Testis (tissue), 3 donors: Measurements from ENCODE around the gene RIBC2. TPM values are rescaled to one million over a fixed set of nuclear protein-coding genes. Genes with fewer than 3 reads are reported as not detected.

Source experiments
- DNase-seq: peaks from one replicate; pipeline ENCODE4 v3.0.0-alpha.2; 2019
- H3K27ac ChIP-seq, 2 donors: fragments of 200-600 bp; sonication (generic); one replicate each; pipeline ENCODE4 v1.5.1; 2019
- H3K27me3 ChIP-seq: fragments of 200-600 bp; sonication (generic); one replicate; pipeline ENCODE4 v1.5.1; 2019
- H3K36me3 ChIP-seq: fragments of 200-600 bp; sonication (generic); one replicate; pipeline ENCODE4 v1.5.1; 2017; ENCODE audit warnings: low read depth; ENCODE audit errors: missing control alignments
- H3K4me1 ChIP-seq: fragments of 200-600 bp; sonication (generic); one replicate; pipeline ENCODE4 v1.5.1; 2019
- H3K4me3 ChIP-seq, 2 donors: fragments of 200-600 bp; sonication (generic); one replicate each; pipeline ENCODE4 v1.5.1; 2017 to 2019
- H3K9me3 ChIP-seq: fragments of 200-600 bp; sonication (generic); one replicate; pipeline ENCODE4 v1.5.1; 2017
- CTCF ChIP-seq, 3 experiments: fragments of 450-650 bp in 2 of 3; fragments of 200-600 bp in 1 of 3; sonication (generic) in 1 of 3; IDR thresholded peaks; one replicate each; pipeline ENCODE4 v1.5.1; 2016 to 2019; ENCODE audit warnings: antibody characterized with exemption in 3 of 3, mild to moderate bottlenecking in 2 of 3, moderate library complexity in 1 of 3
- POLR2A ChIP-seq: fragments of 450-650 bp; IDR thresholded peaks from one replicate; pipeline ENCODE4 v1.6.1; 2017; ENCODE audit warnings: antibody characterized with exemption, mild to moderate bottlenecking, moderate library complexity
- WGBS, 2 donors: methylation state at CpG; one replicate each; pipeline ENCODE4 v1.1.5; 2018; 5-methylcytosine and 5-hydroxymethylcytosine counted together
- intact Hi-C: fragments of 100-400 bp; cut with DNase I; formaldehyde crosslinking; loops from one replicate; pipeline ENCODE4 v1.15.1; 2023; ENCODE audit warnings: low total_unique reads
- polyA plus RNA-seq: library from polyadenylated mRNA; stranded (reverse); fragments of 350-450 nt; fragmentation: Illumina TruSeq; extraction: RNeasy Lipid Tissue Mini Kit (QIAGEN cat#74804); gene quantifications from one replicate; pipeline ENCODE4 v1.2.3, GENCODE V29; 2014; ENCODE audit warnings: low read depth, low replicate concordance; ENCODE audit not compliant: insufficient read depth
- total RNA-seq, 2 donors: library from RNA; depleted of rRNA; stranded (reverse); fragments of >200 nt; gene quantifications; one replicate each; pipeline ENCODE4 v1.2.3, GENCODE V29; 2016

The RIBC2 gene
- total and polyA plus RNA-seq, 3 donors from 2014 or later, result 20.3 to 66.7 (median 38.5) TPM

- intact Hi-C loops, result no loop called here
- WGBS, 2 donors, result 64 to 68% methylated on average over 2 of the region's 2 CpGs
- H3K27ac ChIP-seq, result no peak overlapping the region
- H3K4me1 ChIP-seq, result no peaks in the 10 kb centered on the region
- no peaks in the 10 kb centered on the region for H3K36me3 ChIP-seq
- TF ChIP-seq POLR2A, result no peak
- no peak for TF ChIP-seq CTCF (IDR thresholded peaks at IDR 0.05)
- H3K9me3 ChIP-seq, result no peaks in the 10 kb centered on the region
- DNase-seq, result peak; percentile 1
- no peak overlapping the region for H3K4me3 ChIP-seq
- H3K27me3 ChIP-seq, result no peaks in the 10 kb centered on the region
These were observed 13.6 kb downstream of the RIBC2 start for GRCh38 chr22:45427114-45427513.

- Histone ChIP-seq H3K27ac (no peak overlapping the region), H3K9me3 (no peaks in the 10 kb centered on the region), H3K4me1 (no peaks in the 10 kb centered on the region), H3K4me3 (no peak overlapping the region), H3K36me3 (no peaks in the 10 kb centered on the region), H3K27me3 (no peaks in the 10 kb centered on the region)
- WGBS, 2 donors, result 88 to 92% methylated on average over 15 to 19 of the region's 19 CpGs
- DNase-seq, result no peak
- intact Hi-C loops, result no loop called here
- TF ChIP-seq POLR2A (no peak), CTCF (IDR thresholded peaks at IDR 0.05) (no peak)
These were observed 15.2 kb downstream of the RIBC2 start for GRCh38 chr22:45428391-45429385.

GRCh38 chr22:45429424-45429823 lies 15.9 kb downstream of the RIBC2 start:
- H3K36me3 ChIP-seq, result no peaks in the 10 kb centered on the region
- H3K4me1 ChIP-seq, result no peaks in the 10 kb centered on the region
- WGBS, 2 donors, result 86 to 89% methylated on average over 9 to 10 of the region's 10 CpGs
- H3K4me3 ChIP-seq, result no peak overlapping the region
- DNase-seq, result no peak
- TF ChIP-seq CTCF (IDR thresholded peaks at IDR 0.05), result no peak
- TF ChIP-seq POLR2A, result no peak
- intact Hi-C loops, result no loop called here
- H3K9me3 ChIP-seq, result no peaks in the 10 kb centered on the region
- no peaks in the 10 kb centered on the region for H3K27me3 ChIP-seq
- H3K27ac ChIP-seq, result no peak overlapping the region

- TF ChIP-seq POLR2A, result no peak
- Histone ChIP-seq H3K4me3 (no peak overlapping the region), H3K27me3 (no peaks in the 10 kb centered on the region), H3K36me3 (no peaks in the 10 kb centered on the region), H3K9me3 (no peaks in the 10 kb centered on the region), H3K27ac (no peak overlapping the region), H3K4me1 (peaks cover 4% of the 10 kb centered on the region)
- WGBS, 2 donors, result 83 to 89% methylated on average over 5 to 18 of the region's 18 CpGs
- intact Hi-C loops, result no loop called here
- no peak for DNase-seq
These were observed 16.7 kb downstream of the RIBC2 start for GRCh38 chr22:45429981-45430775.

- H3K27ac ChIP-seq, result no peak overlapping the region
- 62 to 86% methylated on average over 3 to 19 of the region's 19 CpGs for WGBS, 2 donors
- H3K4me3 ChIP-seq, result no peak overlapping the region
- intact Hi-C loops, result no loop called here
- DNase-seq, result no peak
- H3K27me3 ChIP-seq, result no peaks in the 10 kb centered on the region
- H3K36me3 ChIP-seq, result no peaks in the 10 kb centered on the region
- peaks cover 8% of the 10 kb centered on the region for H3K4me1 ChIP-seq
- TF ChIP-seq CTCF (IDR thresholded peaks at IDR 0.05) (no peak), POLR2A (no peak)
- H3K9me3 ChIP-seq, result no peaks in the 10 kb centered on the region
These were observed 17.4 kb downstream of the RIBC2 start for GRCh38 chr22:45430871-45431270.
